IMR-90 (cell line): ENCODE measurements around the gene PTPRO. TPM values are rescaled to one million over a fixed set of nuclear protein-coding genes. Genes with fewer than 3 reads are reported as not detected.

Experiments used
- ATAC-seq: fragments of 200-7000 bp; cut with Tn5 transposase; 2 replicates; pipeline ENCODE4 v1.9.1; 2020; ENCODE audit warnings: low read depth, mild to moderate bottlenecking, moderate library complexity
- BruUV-seq: library from RNA; stranded (reverse); fragments of 400-500 nt; replicated peaks from 2 replicates; lab custom pipeline; 2021; lab: Mats Ljungman, UMichigan
- CTCF ChIA-PET: fragments of 300-600 bp; formaldehyde crosslinking; extraction: SDS; loops from one replicate; lab custom pipeline; 2021; ENCODE audit warnings: antibody characterized with exemption; lab: Yijun Ruan, JAX
- POLR2A ChIA-PET: fragments of 300-600 bp; sonication (Branson Sonifier 250); formaldehyde crosslinking; loops from one replicate; lab custom pipeline; 2022; ENCODE audit warnings: antibody characterized with exemption; ENCODE audit not compliant: unreplicated experiment; lab: Charles Lee
- DNase-seq: peaks from one replicate; pipeline ENCODE4 v3.0.0; 2013
- H2AFZ ChIP-seq: replicated peaks from 2 replicates; pipeline ENCODE3; 2013; ENCODE audit warnings: low read length, mild to moderate bottlenecking; ENCODE audit not compliant: poor library complexity
- H2AK5ac ChIP-seq: 2 replicates; pipeline ENCODE4 v1.6.1; 2013; ENCODE audit warnings: low read depth, low read length, inconsistent platforms
- H2AK9ac ChIP-seq: replicated peaks from 2 replicates; pipeline ENCODE3; 2013; ENCODE audit warnings: mild to moderate bottlenecking, low read depth, low read length, moderate library complexity; ENCODE audit not compliant: poor library complexity
- H2BK120ac ChIP-seq: 2 replicates; pipeline ENCODE4 v1.6.1; 2013; ENCODE audit warnings: low read depth, low read length, inconsistent platforms
- H2BK15ac ChIP-seq: 3 replicates; pipeline ENCODE4 v1.6.1; 2013; ENCODE audit warnings: low read depth, low read length, inconsistent platforms
- H2BK20ac ChIP-seq: 2 replicates; pipeline ENCODE4 v1.6.1; 2013; ENCODE audit warnings: low read depth, mild to moderate bottlenecking, inconsistent platforms, low read length, moderate library complexity
- H2BK5ac ChIP-seq: 2 replicates; pipeline ENCODE4 v1.6.1; 2013; ENCODE audit warnings: mild to moderate bottlenecking, low read depth, low read length, inconsistent platforms; ENCODE audit not compliant: poor library complexity, severe bottlenecking
- H3K14ac ChIP-seq: replicated peaks from 2 replicates; pipeline ENCODE4 v1.6.1; 2013; ENCODE audit warnings: low read depth, low read length, inconsistent platforms
- H3K18ac ChIP-seq: 2 replicates; pipeline ENCODE4 v1.6.1; 2013; ENCODE audit warnings: low read depth, low read length, control low read depth
- H3K23ac ChIP-seq: 2 replicates; pipeline ENCODE4 v1.6.1; 2013; ENCODE audit warnings: low read depth, low read length, inconsistent platforms
- H3K27ac ChIP-seq: 2 replicates; pipeline ENCODE4 v1.5.1; 2013; ENCODE audit warnings: mild to moderate bottlenecking, control low read depth, low read length; ENCODE audit not compliant: insufficient read depth
- H3K27me3 ChIP-seq: 2 replicates; pipeline ENCODE4 v1.6.1; 2013; ENCODE audit warnings: low read length; ENCODE audit not compliant: control insufficient read depth, insufficient read depth
- H3K36me3 ChIP-seq: 2 replicates; pipeline ENCODE4 v1.6.1; 2013; ENCODE audit warnings: low read length, mixed read lengths; ENCODE audit not compliant: control insufficient read depth, insufficient read depth
- H3K4ac ChIP-seq: 2 replicates; pipeline ENCODE4 v1.6.1; 2013; ENCODE audit warnings: low read depth, low read length, inconsistent platforms
- H3K4me1 ChIP-seq: 2 replicates; pipeline ENCODE4 v1.6.1; 2013; ENCODE audit warnings: low read length, mixed read lengths; ENCODE audit not compliant: control insufficient read depth, insufficient read depth
- H3K4me2 ChIP-seq: 2 replicates; pipeline ENCODE4 v1.6.1; 2013; ENCODE audit warnings: low read depth, mild to moderate bottlenecking, control low read depth, low read length, moderate library complexity
- H3K4me3 ChIP-seq: 2 replicates; pipeline ENCODE4 v1.5.1; 2013; ENCODE audit warnings: low read depth, mild to moderate bottlenecking, control low read depth, low read length, moderate library complexity; ENCODE audit not compliant: insufficient read depth
- H3K56ac ChIP-seq: 2 replicates; pipeline ENCODE4 v1.6.1; 2013; ENCODE audit warnings: low read length, inconsistent platforms; ENCODE audit not compliant: insufficient read depth; ENCODE audit errors: extremely low read depth
- H3K79me1 ChIP-seq, 2 experiments: 2 replicates each; pipeline ENCODE4 v1.6.1; 2013; ENCODE audit warnings: low read length in 2 of 2, inconsistent platforms in 1 of 2, low read depth in 1 of 2
- H3K9ac ChIP-seq: 2 replicates; pipeline ENCODE4 v1.6.1; 2013; ENCODE audit warnings: low read depth, low read length, control low read depth
- H3K9me1 ChIP-seq: 2 replicates; pipeline ENCODE4 v1.6.1; 2013; ENCODE audit warnings: low read length, inconsistent platforms; ENCODE audit not compliant: insufficient read depth
- H3K9me3 ChIP-seq: 2 replicates; pipeline ENCODE4 v1.6.1; 2013; ENCODE audit warnings: low read length; ENCODE audit not compliant: control insufficient read depth, insufficient read depth
- H4K20me1 ChIP-seq: 2 replicates; pipeline ENCODE4 v1.6.1; 2013; ENCODE audit warnings: low read length, inconsistent platforms; ENCODE audit not compliant: insufficient read depth
- H4K5ac ChIP-seq: 2 replicates; pipeline ENCODE4 v1.6.1; 2013; ENCODE audit warnings: mild to moderate bottlenecking, low read depth, low read length, control low read depth
- H4K8ac ChIP-seq, 2 experiments: 2 replicates each; pipeline ENCODE4 v1.6.1; 2013; ENCODE audit warnings: low read depth in 2 of 2, low read length in 2 of 2, control low read depth in 1 of 2, inconsistent platforms in 1 of 2
- H4K91ac ChIP-seq: 2 replicates; pipeline ENCODE4 v1.6.1; 2013; ENCODE audit warnings: low read depth, low read length, inconsistent platforms; ENCODE audit not compliant: insufficient read depth
- CHD1 ChIP-seq: IDR thresholded peaks from 2 replicates; pipeline ENCODE4 v1.6.1; 2012; ENCODE audit warnings: low read depth, low read length, improper control_type of control experiment
- RAD21 ChIP-seq: IDR thresholded peaks from 2 replicates; pipeline ENCODE4 v1.6.1; 2012; ENCODE audit warnings: low read length, improper control_type of control experiment
- WGBS, 2 experiments: methylation state at CpG; one replicate each; pipeline versions ENCODE4 v1.1.5 to v1.1.7; 2013; ENCODE audit warnings: missing lambda C conversion rate in 2 of 2; ENCODE audit not compliant: insufficient read length in 1 of 2; ENCODE audit errors: extremely low coverage in 2 of 2; 5-methylcytosine and 5-hydroxymethylcytosine counted together
- dilution Hi-C: fragments of 300-500 bp; cut with HindIII; formaldehyde crosslinking; loops from one replicate; pipeline ENCODE4 v1.14.3; 2018; ENCODE audit warnings: low sequenced_read_pairs; ENCODE audit not compliant: unreplicated experiment
- in situ Hi-C: fragments of 300-500 bp; cut with MboI; formaldehyde crosslinking; loops from 3 replicates; pipeline ENCODE4 v1.14.3; 2019; ENCODE audit warnings: low sequenced_read_pairs, inconsistent platforms, mixed read lengths
- intact Hi-C: fragments of 100-400 bp; cut with micrococcal nuclease; formaldehyde crosslinking; loops from 2 replicates; pipeline ENCODE4 v1.10.0; 2022
- polyA plus RNA-seq, 3 experiments: library from polyadenylated mRNA; depleted of rRNA; stranded (reverse); fragments of >200 nt; gene quantifications; 2 replicates each; pipeline ENCODE4 v1.2.3, GENCODE V29; 2012; ENCODE audit warnings: low replicate concordance in 1 of 3
- total RNA-seq: library from RNA; depleted of rRNA; stranded (reverse); fragments of >200 nt; gene quantifications from 2 replicates; pipeline ENCODE4 v1.2.3, GENCODE V29; 2012
- TF ChIP-seq, protein P1 (sequence below): fragments of 150-350 bp; IDR thresholded peaks from 2 replicates; pipeline ENCODE4 v1.6.1; 2016; ENCODE audit warnings: low read depth, mild to moderate bottlenecking, low read length, moderate library complexity, borderline replicate concordance

The PTPRO gene
- total and polyA plus RNA-seq, 2 of the 4 experiments (the other 2 are of a cell fraction): 0.03 to 0.18 TPM

DNA sequence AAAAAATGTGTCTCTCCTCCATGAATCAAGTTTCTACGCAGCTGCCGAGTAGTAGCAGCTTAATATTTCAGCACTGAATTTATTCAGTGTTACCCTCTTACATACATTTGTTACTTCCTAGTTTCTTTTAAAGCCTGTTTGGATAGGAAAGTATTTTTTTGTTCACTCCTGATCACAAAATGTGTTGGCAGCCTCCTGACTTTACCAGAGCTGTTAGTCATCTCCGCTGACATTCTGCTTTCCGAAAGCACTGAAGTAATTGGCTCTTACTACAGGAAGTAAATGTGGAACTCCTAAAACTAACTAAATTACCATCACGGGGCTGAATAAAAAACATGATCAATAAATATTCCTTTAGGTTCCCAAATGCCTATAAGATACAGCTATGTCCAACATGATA, 241.4 kb downstream of the PTPRO start:
- no peak overlapping the region for H3K27ac ChIP-seq
- no peak overlapping the region for H2BK120ac ChIP-seq
- in situ Hi-C loops: no loop called here
- BruUV-seq: no TSS peak
- H3K4me3 ChIP-seq: no peak overlapping the region
- H2AK5ac ChIP-seq: no peak overlapping the region
- no peak overlapping the region for H4K91ac ChIP-seq
- H3K9ac ChIP-seq: no peak overlapping the region
- peak overlapping the region; percentile 65; the same call in 1 of the 2 replicates for H3K18ac ChIP-seq
- no peaks in the 10 kb centered on the region for H3K27me3 ChIP-seq
- no peaks in the 10 kb centered on the region for H3K79me1 ChIP-seq
- no peaks in the 10 kb centered on the region for H3K36me3 ChIP-seq
- intact Hi-C loops: no loop called here
- H2AFZ ChIP-seq: no peak overlapping the region
- no peak overlapping the region for H3K23ac ChIP-seq
- dilution Hi-C loops: no loop called here
- H2BK5ac ChIP-seq: no peak overlapping the region
- no peaks in the 10 kb centered on the region for H4K20me1 ChIP-seq
- ATAC-seq (no peak), DNase-seq (peak; percentile 68)
- no peak overlapping the region for H2BK20ac ChIP-seq
- ChIA-PET CTCF (interaction anchor here (0.6 to 1.7 kb wide), 3 partner anchors 27 to 34 kb away, joined by 3 to 5 read pairs (median 4); no protein-coding TSS in a partner anchor), POLR2A (no interaction called here)
- peak overlapping the region; percentile 38 to 70; a peak in 3 of 4 replicates for H4K8ac ChIP-seq
- H4K5ac ChIP-seq: peak overlapping the region; percentile 80; the same call in 1 of the 2 replicates
- no CpG with 5 or more reads among the region's 5 CpGs for WGBS, 2 experiments
- peak overlapping the region; percentile 66 for H3K4me2 ChIP-seq
- H3K9me3 ChIP-seq: no peaks in the 10 kb centered on the region
- no peak overlapping the region for H3K56ac ChIP-seq
- no peak for TF ChIP-seq RAD21
- TF ChIP-seq, protein P1, sequence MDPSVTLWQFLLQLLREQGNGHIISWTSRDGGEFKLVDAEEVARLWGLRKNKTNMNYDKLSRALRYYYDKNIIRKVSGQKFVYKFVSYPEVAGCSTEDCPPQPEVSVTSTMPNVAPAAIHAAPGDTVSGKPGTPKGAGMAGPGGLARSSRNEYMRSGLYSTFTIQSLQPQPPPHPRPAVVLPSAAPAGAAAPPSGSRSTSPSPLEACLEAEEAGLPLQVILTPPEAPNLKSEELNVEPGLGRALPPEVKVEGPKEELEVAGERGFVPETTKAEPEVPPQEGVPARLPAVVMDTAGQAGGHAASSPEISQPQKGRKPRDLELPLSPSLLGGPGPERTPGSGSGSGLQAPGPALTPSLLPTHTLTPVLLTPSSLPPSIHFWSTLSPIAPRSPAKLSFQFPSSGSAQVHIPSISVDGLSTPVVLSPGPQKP: no peak
- no peak for TF ChIP-seq CHD1
- H3K4me1 ChIP-seq: no peaks in the 10 kb centered on the region
- H2BK15ac ChIP-seq: 0 out of 3 replicates have a peak overlapping the region, but pooled peaks have one; percentile 17
- H3K4ac ChIP-seq: no peak overlapping the region
- H3K9me1 ChIP-seq: no peaks in the 10 kb centered on the region
- H3K14ac ChIP-seq: 0 out of 2 replicates have a peak overlapping the region, but pooled peaks have one; percentile 26
- H2AK9ac ChIP-seq: no peak overlapping the region
